Choroid plexus epithelial cell (primary cell): Measurements from ENCODE around the gene ARHGAP8.

Source experiments
- DNase-seq: peaks from one replicate; pipeline ENCODE4 v3.0.0-alpha.2; 2010; ENCODE audit warnings: low read depth
- H3K4me3 ChIP-seq: 2 replicates; pipeline ENCODE4 v1.5.1; 2011; ENCODE audit warnings: low read depth, mild to moderate bottlenecking, control low read depth, low read length, moderate library complexity
- TF ChIP-seq, protein P1 (sequence below): conservative IDR thresholded peaks from 2 replicates; pipeline ENCODE4 v1.5.1; 2011; ENCODE audit warnings: low read depth, mild to moderate bottlenecking, control low read depth, inconsistent platforms, low read length, moderate library complexity

The ARHGAP8 gene

DNA sequence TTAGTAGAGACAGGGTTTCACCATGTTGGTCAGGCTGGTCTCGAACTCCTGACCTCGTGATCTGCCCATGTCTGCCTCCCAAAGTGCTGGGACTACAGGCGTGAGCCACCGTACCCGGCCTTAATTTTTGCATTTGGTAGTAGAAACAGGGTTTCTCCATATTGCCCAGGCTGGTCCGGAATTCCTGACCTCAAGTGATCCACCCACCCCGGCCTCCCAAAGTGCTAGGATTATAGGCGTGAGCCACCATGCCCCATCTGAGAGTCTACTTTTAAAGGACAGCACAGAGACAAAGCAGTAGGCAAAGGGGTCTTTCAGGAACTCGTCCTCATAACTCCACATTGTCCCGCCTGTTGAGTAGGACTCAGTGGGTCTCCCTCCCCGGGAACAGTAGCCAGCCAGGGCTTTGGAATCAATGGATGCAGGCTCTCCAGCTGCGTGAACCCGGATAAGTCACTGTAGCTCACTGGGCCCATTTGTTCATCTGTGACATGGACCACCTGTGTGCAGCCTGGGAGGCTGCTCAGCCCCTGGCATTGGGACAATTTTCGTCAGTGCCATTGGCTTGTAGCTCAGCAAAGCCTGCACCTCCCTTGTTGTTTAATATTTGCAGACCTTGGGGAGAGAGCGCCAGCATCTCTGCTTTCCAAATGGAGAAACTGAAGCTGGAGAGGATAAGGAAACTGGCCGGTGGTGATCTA lies 86.1 kb downstream of the ARHGAP8 start:
- H3K4me3 ChIP-seq, result no peak overlapping the region
- TF ChIP-seq, protein P1, sequence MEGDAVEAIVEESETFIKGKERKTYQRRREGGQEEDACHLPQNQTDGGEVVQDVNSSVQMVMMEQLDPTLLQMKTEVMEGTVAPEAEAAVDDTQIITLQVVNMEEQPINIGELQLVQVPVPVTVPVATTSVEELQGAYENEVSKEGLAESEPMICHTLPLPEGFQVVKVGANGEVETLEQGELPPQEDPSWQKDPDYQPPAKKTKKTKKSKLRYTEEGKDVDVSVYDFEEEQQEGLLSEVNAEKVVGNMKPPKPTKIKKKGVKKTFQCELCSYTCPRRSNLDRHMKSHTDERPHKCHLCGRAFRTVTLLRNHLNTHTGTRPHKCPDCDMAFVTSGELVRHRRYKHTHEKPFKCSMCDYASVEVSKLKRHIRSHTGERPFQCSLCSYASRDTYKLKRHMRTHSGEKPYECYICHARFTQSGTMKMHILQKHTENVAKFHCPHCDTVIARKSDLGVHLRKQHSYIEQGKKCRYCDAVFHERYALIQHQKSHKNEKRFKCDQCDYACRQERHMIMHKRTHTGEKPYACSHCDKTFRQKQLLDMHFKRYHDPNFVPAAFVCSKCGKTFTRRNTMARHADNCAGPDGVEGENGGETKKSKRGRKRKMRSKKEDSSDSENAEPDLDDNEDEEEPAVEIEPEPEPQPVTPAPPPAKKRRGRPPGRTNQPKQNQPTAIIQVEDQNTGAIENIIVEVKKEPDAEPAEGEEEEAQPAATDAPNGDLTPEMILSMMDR, result no peak
- no peak for DNase-seq

GRCh38 chr22:44839061-44839460 lies 86.7 kb downstream of the ARHGAP8 start:
- TF ChIP-seq, protein P1, result no peak
- H3K4me3 ChIP-seq, result no peak overlapping the region
- no peak for DNase-seq

DNA sequence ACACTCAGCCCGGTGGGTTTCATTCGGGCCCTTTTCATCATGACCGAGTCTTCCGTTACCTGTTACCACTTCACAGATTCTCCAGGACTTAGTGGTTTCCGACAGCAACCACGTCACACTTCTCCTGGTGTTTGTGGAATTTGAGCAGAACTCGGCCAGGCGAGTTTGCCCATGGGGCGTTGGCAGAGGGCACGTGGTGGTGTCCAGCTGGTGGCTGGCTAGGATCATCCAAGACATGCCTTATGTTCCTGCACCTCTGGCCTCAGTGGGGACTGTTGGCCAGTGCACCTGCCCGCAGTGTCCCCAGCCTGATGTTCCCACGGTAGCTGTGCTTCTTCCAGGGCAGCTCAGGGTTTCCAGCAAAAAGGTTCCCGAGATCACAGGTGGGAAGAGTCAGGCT lies 87.3 kb downstream of the ARHGAP8 start:
- no peak overlapping the region for H3K4me3 ChIP-seq
- no peak for DNase-seq
- TF ChIP-seq, protein P1, result no peak

- TF ChIP-seq, protein P1, result no peak
- no peak for DNase-seq
- H3K4me3 ChIP-seq, result no peak overlapping the region
These were observed 88.4 kb downstream of the ARHGAP8 start for GRCh38 chr22:44840611-44841322.

GRCh38 chr22:44842417-44842816 lies 90.0 kb downstream of the ARHGAP8 start:
- no peak overlapping the region for H3K4me3 ChIP-seq
- TF ChIP-seq, protein P1, result no peak
- DNase-seq, result no peak

DNA sequence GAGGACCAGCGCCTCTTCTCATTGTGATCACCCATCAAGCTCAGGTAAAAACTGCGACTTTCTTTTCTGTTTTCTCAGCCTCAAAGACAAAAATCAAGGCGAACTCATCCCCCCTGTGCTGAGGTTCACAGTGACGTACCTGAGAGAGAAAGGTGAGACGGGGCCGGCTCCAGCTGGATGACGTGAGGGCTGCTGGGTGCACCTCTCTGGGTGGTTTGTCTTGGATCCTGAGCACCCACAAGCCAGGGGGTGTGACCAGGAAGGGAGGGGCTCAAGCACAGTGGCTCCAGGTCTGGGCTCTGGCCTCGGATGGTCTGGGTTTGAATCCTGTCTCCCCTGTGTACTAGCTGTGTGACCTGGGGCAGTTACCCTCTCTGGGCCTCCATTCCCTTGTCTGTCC lies 92.8 kb downstream of the ARHGAP8 start:
- TF ChIP-seq, protein P1, result no peak
- no peak for DNase-seq
- no peak overlapping the region for H3K4me3 ChIP-seq
